Heart right ventricle (tissue), 16 donors: ENCODE data around the gene CCSER2. TPM values are rescaled to one million over a fixed set of nuclear protein-coding genes. Genes with fewer than 3 reads are reported as not detected.
"Not testable (repeated sequence)": the region's sequence is repeated elsewhere in the genome, so short reads cannot be mapped to it uniquely, and the experiment has no call there.

ENCODE experiments used
- ATAC-seq, 8 donors: fragments of 200-7000 bp; cut with Tn5 transposase; one replicate each; pipeline ENCODE4 v1.9.1; 2020; ENCODE audit warnings: mild to moderate bottlenecking in 8 of 8, moderate library complexity in 8 of 8, moderate number of reproducible peaks in 1 of 8
- DNase-seq, 2 donors: peaks; one replicate each; pipeline ENCODE4 v3.0.0-alpha.2; 2020
- H3K27ac ChIP-seq, 10 donors: fragments of 200-600 bp; sonication (generic) in 2 of 10; one replicate each; pipeline versions ENCODE4 v1.5.0 to v1.8.0; 2020 to 2022; ENCODE audit warnings: mild to moderate bottlenecking in 3 of 10
- H3K27me3 ChIP-seq, 7 donors: fragments of 200-600 bp; one replicate each; pipeline ENCODE4 v1.8.0; 2021 to 2022; ENCODE audit warnings: mild to moderate bottlenecking in 2 of 7
- H3K36me3 ChIP-seq, 9 donors: fragments of 200-600 bp; sonication (generic) in 1 of 9; one replicate each; pipeline versions ENCODE4 v1.5.0 to v1.8.0; 2020 to 2022; ENCODE audit warnings: mild to moderate bottlenecking in 2 of 9
- H3K4me1 ChIP-seq, 9 donors: fragments of 200-600 bp; sonication (generic) in 1 of 9; one replicate each; pipeline versions ENCODE4 v1.5.0 to v1.8.0; 2020 to 2022; ENCODE audit warnings: mild to moderate bottlenecking in 4 of 9
- H3K4me3 ChIP-seq, 10 donors: fragments of 200-600 bp; sonication (generic) in 2 of 10; one replicate each; pipeline versions ENCODE4 v1.5.0 to v1.8.0; 2020 to 2022; ENCODE audit warnings: mild to moderate bottlenecking in 7 of 10, moderate library complexity in 2 of 10
- H3K9me3 ChIP-seq, 11 donors: fragments of 200-600 bp in 10 of 11; sonication (generic) in 2 of 11; one replicate each; pipeline versions ENCODE4 v1.5.0 to v1.8.0; 2013 to 2022; ENCODE audit warnings: mild to moderate bottlenecking in 2 of 11, control low read depth in 1 of 11, moderate library complexity in 1 of 11
- CTCF ChIP-seq, 9 donors: fragments of 200-600 bp; sonication (generic) in 2 of 9; IDR thresholded peaks; one replicate each; pipeline versions ENCODE4 v1.5.0 to v1.8.0; 2021 to 2022; ENCODE audit warnings: antibody characterized with exemption in 9 of 9, mild to moderate bottlenecking in 5 of 9, moderate library complexity in 1 of 9
- WGBS, 2 donors: extraction: QIAGEN DNeasy Blood & Tissue Kit; methylation state at CpG; one replicate each; pipeline ENCODE4 v1.1.7; 2013; ENCODE audit warnings: inconsistent platforms in 1 of 2; 5-methylcytosine and 5-hydroxymethylcytosine counted together
- intact Hi-C, 10 donors: fragments of 100-400 bp; cut with DNase I; formaldehyde crosslinking; loops; one replicate each; pipeline versions ENCODE4 v1.11.1 to v1.14.2; 2022
- polyA plus RNA-seq, 2 donors: library from polyadenylated mRNA; stranded (reverse); fragments of 200-250 nt; gene quantifications; one replicate each; pipeline ENCODE4 v1.2.3, GENCODE V29; 2013
- total RNA-seq, 10 donors: library from RNA; stranded (reverse); fragmentation: NEBNext Ultra II Directional in 3 of 10; extraction: Animal tissue kit (Norgen Biotek cat#: 25700) in 3 of 10; gene quantifications; one replicate each; pipeline versions ENCODE4 v1.2.1 to v1.2.4, GENCODE V29; 2021 to 2023
- donor health status: Arrhythmogenic right ventricular cardiomyopathy.
- donor health status: ischemic (EF 13 %, LVEDD 7.1; RV severe dilation, severe dysfunction).
- donor health status: healthy with polysubstance abuse.
- donor health status: DM: no; HTN: yes; CAD: no.
- donor health status: DM: no; HTN: no; CAD: no.
- donor health status: ischemic (EF 25% LVEDD 6.9; RV normal size, moderate dysfunction).
- donor health status: ischemic (EF 25% LVEDD 5.7; RV mildly dilated, moderate dysfunction).
- donor health status: healthy.
- donor health status: DM: yes; HTN: yes; CAD: no.
- donor health status: Ischemic cardiomyopathy.
- donor health status: ischemic (EF 35%, LVEDD 5.7; RV mildly dilated, moderate dysfunction).
- donor health status: nonischemic (EF 11% LVEDD 7.7; RV severe dilation, severe dysfunction).
- donor health status: DM: yes; HTN: yes; CAD: no.
- donor health status: PGD.
- donor health status: ischemic (EF 29% LVEDD 5.4; RV normal size, mild dysfunction).
- donor health status: nonischemic (EF 23%, LVEDD 6.1; RV moderate dilation, normal function).

CCSER2 gene
- total and polyA plus RNA-seq, 12 donors, result 27.5 to 252 (median 198) TPM

DNA sequence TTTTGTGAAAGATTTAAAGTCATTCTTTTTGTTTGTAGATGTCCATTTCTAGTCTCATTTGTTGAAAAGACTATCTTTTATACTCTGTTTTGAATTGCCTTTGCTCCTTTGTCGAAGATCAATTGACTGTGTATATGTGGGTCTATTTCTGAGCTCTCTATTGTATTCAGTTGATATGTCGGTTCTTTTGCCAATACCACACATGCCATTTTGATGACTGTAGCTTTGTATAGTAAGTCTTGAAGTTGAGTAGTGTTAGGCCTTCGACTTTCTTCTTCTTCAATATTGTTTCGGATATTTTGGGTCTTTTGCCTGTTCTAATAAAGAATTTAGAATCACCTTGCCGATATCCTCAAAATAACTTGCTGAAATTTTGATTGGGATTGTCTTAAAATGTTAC is 104.5 kb downstream of the CCSER2 start:
- no peak for ATAC-seq
- DNase-seq, result no peak
- H3K27ac ChIP-seq, result no peak overlapping the region
- H3K4me1 ChIP-seq, result peaks cover 0 to 72% (median 32%) of the 10 kb centered on the region in 9 donors
- no peaks in the 10 kb centered on the region for H3K27me3 ChIP-seq
- peaks cover 0 to 5% (median 0%) of the 10 kb centered on the region in 9 donors for H3K36me3 ChIP-seq
- H3K9me3 ChIP-seq, result no peaks in the 10 kb centered on the region
- no peak for TF ChIP-seq CTCF (IDR thresholded peaks at IDR 0.05)
- intact Hi-C loops, result loop anchor here in 2 of 10 donors (5.0 kb wide), 1 partner anchor 104 kb away; no protein-coding TSS in a partner anchor
- WGBS, 2 donors, result 90 to 91% methylated on average over 5 of the region's 5 CpGs
- H3K4me3 ChIP-seq, result no peak overlapping the region

DNA sequence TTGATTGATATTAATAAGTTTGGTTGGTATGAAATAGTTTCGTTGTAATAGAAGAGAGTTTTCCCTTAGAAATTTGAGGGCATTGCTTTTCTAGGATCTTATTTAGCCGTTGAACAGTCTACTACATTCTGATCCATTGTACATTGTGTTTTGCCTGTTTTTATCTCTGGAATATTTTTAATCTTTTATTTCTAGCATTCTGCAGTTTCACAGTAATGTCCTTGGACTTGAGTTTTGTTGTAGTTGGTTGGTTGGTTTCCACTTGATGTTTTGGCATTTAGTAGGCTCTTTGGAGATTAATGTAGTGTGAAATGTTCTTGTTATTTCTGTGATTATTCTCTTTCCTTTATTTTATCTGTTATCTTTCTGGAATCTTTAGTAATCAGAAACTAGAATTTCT is 112.4 kb downstream of the CCSER2 start:
- Histone ChIP-seq H3K27me3 (no peaks in the 10 kb centered on the region), H3K4me3 (no peak overlapping the region), H3K36me3 (peaks cover 0 to 50% (median 4%) of the 10 kb centered on the region in 9 donors), H3K4me1 (peaks cover 0 to 17% (median 6%) of the 10 kb centered on the region in 9 donors), H3K9me3 (peaks cover 0 to 11% (median 0%) of the 10 kb centered on the region in 11 donors), H3K27ac (no peak overlapping the region)
- intact Hi-C loops, result no loop called here
- WGBS, 2 donors, result 61 to 64% methylated on average over 2 of the region's 2 CpGs
- DNase-seq, result no peak
- peak in 1 of 8 donors; percentile 68 for ATAC-seq
- TF ChIP-seq CTCF (IDR thresholded peaks at IDR 0.05), result no peak

- ATAC-seq, result peak in 7 of 8 donors; percentile 51 to 93 (median 81)
- 75 to 85% methylated on average over 8 of the region's 8 CpGs for WGBS, 2 donors
- Histone ChIP-seq H3K36me3 (peaks cover 0 to 36% (median 4%) of the 10 kb centered on the region in 9 donors), H3K27ac (no peak overlapping the region), H3K27me3 (no peaks in the 10 kb centered on the region), H3K4me3 (no peak overlapping the region), H3K4me1 (peaks cover 0 to 15% (median 0%) of the 10 kb centered on the region in 9 donors), H3K9me3 (peaks cover 0 to 3% (median 0%) of the 10 kb centered on the region in 11 donors)
- TF ChIP-seq CTCF (IDR thresholded peaks at IDR 0.05), result no peak
- DNase-seq, result peak in 1 of 2 donors; percentile 37
- intact Hi-C loops, result no loop called here
Observed at GRCh38 chr10:84447701-84448400, 119.5 kb downstream of the CCSER2 start.

GRCh38 chr10:84449351-84449750 is 121.0 kb downstream of the CCSER2 start:
- ATAC-seq, H3K27ac ChIP-seq, H3K4me3 ChIP-seq, H3K9me3 ChIP-seq, intact Hi-C loops, H3K27me3 ChIP-seq, DNase-seq: not testable (repeated sequence)
- Histone ChIP-seq H3K4me1 (peaks cover 0 to 15% (median 0%) of the 10 kb centered on the region in 9 donors), H3K36me3 (peaks cover 0 to 29% (median 0%) of the 10 kb centered on the region in 9 donors)
- WGBS, 2 donors, result 94 to 97% methylated on average over 7 of the region's 7 CpGs

DNA sequence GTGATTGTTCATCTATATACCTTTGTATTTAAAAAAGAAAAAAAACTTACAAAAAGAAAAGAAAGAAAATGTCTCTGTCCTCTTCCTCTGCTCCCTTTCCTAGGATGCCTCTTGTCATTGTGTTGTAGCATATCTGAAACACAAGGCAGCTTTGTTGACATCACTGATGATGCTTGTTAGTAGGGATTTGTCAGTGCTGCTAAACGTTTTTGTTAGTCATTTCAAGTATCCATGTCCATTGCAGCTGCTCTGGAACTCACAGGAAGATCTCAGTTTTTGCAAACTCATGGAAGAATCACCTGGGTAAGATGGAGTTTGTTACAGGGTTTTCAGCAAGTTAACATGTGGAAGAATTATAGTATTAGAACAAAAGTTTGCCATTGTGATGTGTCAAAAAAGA is 123.6 kb downstream of the CCSER2 start:
- intact Hi-C loops, result loop anchor here in 1 of 10 donors (10.0 kb wide), 1 partner anchor 63 kb away; no protein-coding TSS in a partner anchor
- no peak for ATAC-seq

More for the DNA sequence above, 123.6 kb downstream of the CCSER2 start:
- H3K4me1 ChIP-seq, result peaks cover 0 to 15% (median 0%) of the 10 kb centered on the region in 9 donors
- no peak for DNase-seq
- H3K36me3 ChIP-seq, result peaks cover 0 to 24% (median 0%) of the 10 kb centered on the region in 9 donors
- no peak overlapping the region for H3K27ac ChIP-seq
- H3K27me3 ChIP-seq, result no peaks in the 10 kb centered on the region
- no peaks in the 10 kb centered on the region for H3K9me3 ChIP-seq
- no peak overlapping the region for H3K4me3 ChIP-seq
- TF ChIP-seq CTCF (IDR thresholded peaks at IDR 0.05), result no peak
- WGBS, 2 donors, result 3 to 10% methylated on average over 1 of the region's 1 CpG
